GM21529 (cell line): ENCODE results near the gene FA2H.
A peak's percentile ranks its signal among the peaks of the same experiment; 100 is the strongest.
"Not testable (repeated sequence)": the region's sequence is repeated elsewhere in the genome, so short reads cannot be mapped to it uniquely, and the experiment has no call there.

Experiments
- ATAC-seq: cut with Tn5 transposase; IDR thresholded peaks from one replicate; pipeline ENCODE4 v1.9.1; 2021; ENCODE audit not compliant: unreplicated experiment

FA2H gene

GRCh38 chr16:74774223-74775139, at the start of gene FA2H:
Gene FA2H, minus strand, starts transcription at chr16:74774820. Its CDS starts 65 bp downstream, at chr16:74774755.
- ATAC-seq: peak; percentile 85

GRCh38 chr16:74817851-74818250, 43.2 kb upstream of the FA2H start:
- no peak for ATAC-seq

GRCh38 chr16:74813109-74813641, 38.6 kb upstream of the FA2H start:
- ATAC-seq: peak; percentile 99

- no peak for ATAC-seq
Measured at GRCh38 chr16:74811911-74812310, 37.3 kb upstream of the FA2H start.

- ATAC-seq: not testable (repeated sequence)
Measured at GRCh38 chr16:74811216-74811615, 36.6 kb upstream of the FA2H start.

GRCh38 chr16:74807052-74807646, 32.5 kb upstream of the FA2H start:
- ATAC-seq: no peak

- no peak for ATAC-seq
Measured at GRCh38 chr16:74800216-74800871, 25.7 kb upstream of the FA2H start.

GRCh38 chr16:74797414-74797813, 22.8 kb upstream of the FA2H start:
- no peak for ATAC-seq

- ATAC-seq: no peak
Measured at GRCh38 chr16:74795104-74795503, 20.5 kb upstream of the FA2H start.

- no peak for ATAC-seq
Measured at GRCh38 chr16:74794668-74795067, 20.0 kb upstream of the FA2H start.

GRCh38 chr16:74793571-74793970, 19.0 kb upstream of the FA2H start:
- ATAC-seq: no peak

GRCh38 chr16:74792225-74792624, 17.6 kb upstream of the FA2H start:
- no peak for ATAC-seq

GRCh38 chr16:74791749-74792148, 17.1 kb upstream of the FA2H start:
- not testable (repeated sequence) for ATAC-seq

- no peak for ATAC-seq
Measured at GRCh38 chr16:74788108-74788507, 13.5 kb upstream of the FA2H start.

- ATAC-seq: no peak
Measured at GRCh38 chr16:74785031-74785430, 10.4 kb upstream of the FA2H start.

GRCh38 chr16:74778646-74779045, 4.0 kb upstream of the FA2H start:
- no peak for ATAC-seq

GRCh38 chr16:74776926-74777325, 2.3 kb upstream of the FA2H start:
- ATAC-seq: no peak

GRCh38 chr16:74775255-74775654, 635 bp upstream of the FA2H start:
- ATAC-seq: no peak

GRCh38 chr16:74773446-74774222, 986 bp downstream of the FA2H start:
- no peak for ATAC-seq

GRCh38 chr16:74771656-74772315, 2.8 kb downstream of the FA2H start:
- ATAC-seq: peak; percentile 73
